HG03571 (cell line): ENCODE data around the gene DYRK3.

Source experiments
- ATAC-seq: cut with Tn5 transposase; IDR thresholded peaks from one replicate; pipeline ENCODE4 v1.9.1; 2021; ENCODE audit not compliant: unreplicated experiment

DYRK3 gene

GRCh38 chr1:206681359-206681758, 46.0 kb downstream of the DYRK3 start:
- ATAC-seq = no peak

- no peak for ATAC-seq
These were observed 46.8 kb downstream of the DYRK3 start for GRCh38 chr1:206682111-206682510.

GRCh38 chr1:206683313-206683712, 48.0 kb downstream of the DYRK3 start:
- no peak for ATAC-seq

GRCh38 chr1:206684003-206684402, 48.7 kb downstream of the DYRK3 start:
- ATAC-seq = no peak

GRCh38 chr1:206684478-206685333, 49.4 kb downstream of the DYRK3 start, which contains the start of gene MAPKAPK2:
Gene MAPKAPK2 (plus strand): TSS chr1:206684905. CDS start chr1:206685230, 325 bp downstream.
- peak; percentile 49 for ATAC-seq

GRCh38 chr1:206685334-206685768, 50.0 kb downstream of the DYRK3 start:
- ATAC-seq = peak; percentile 27

GRCh38 chr1:206685769-206686477, 50.6 kb downstream of the DYRK3 start:
- peak; percentile 36 for ATAC-seq

- ATAC-seq = no peak
These were observed 51.3 kb downstream of the DYRK3 start for GRCh38 chr1:206686478-206687249.

- no peak for ATAC-seq
These were observed 52.0 kb downstream of the DYRK3 start for GRCh38 chr1:206687251-206687914.

- no peak for ATAC-seq
These were observed 52.6 kb downstream of the DYRK3 start for GRCh38 chr1:206687915-206688442.

- ATAC-seq = no peak
These were observed 55.2 kb downstream of the DYRK3 start for GRCh38 chr1:206690516-206690915.

- no peak for ATAC-seq
These were observed 56.3 kb downstream of the DYRK3 start for GRCh38 chr1:206691604-206692003.

GRCh38 chr1:206693029-206693428, 57.7 kb downstream of the DYRK3 start:
- ATAC-seq = no peak

- ATAC-seq = no peak
These were observed 58.3 kb downstream of the DYRK3 start for GRCh38 chr1:206693592-206693991.

GRCh38 chr1:206694171-206695124, 59.1 kb downstream of the DYRK3 start:
- ATAC-seq = no peak

GRCh38 chr1:206695733-206696132, 60.4 kb downstream of the DYRK3 start:
- no peak for ATAC-seq

GRCh38 chr1:206696812-206697585, 61.7 kb downstream of the DYRK3 start:
- no peak for ATAC-seq

- no peak for ATAC-seq
These were observed 62.7 kb downstream of the DYRK3 start for GRCh38 chr1:206698011-206698410.
